DLD1 (cell line): Measurements from ENCODE around the gene LMO2.

Experiments used
- in situ Hi-C: cut with HindIII; loops from 2 replicates; pipeline ENCODE4 v1.10.0; 2017; ENCODE audit warnings: low sequenced_read_pairs

Gene LMO2

GRCh38 chr11:33889821-33890378, 2.0 kb downstream of the LMO2 start:
- in situ Hi-C loops = no loop called here

- in situ Hi-C loops = no loop called here
These were observed 2.6 kb downstream of the LMO2 start for GRCh38 chr11:33889296-33889695.

GRCh38 chr11:33887886-33888285, 4.0 kb downstream of the LMO2 start:
- in situ Hi-C loops = no loop called here

- in situ Hi-C loops = no loop called here
These were observed 6.4 kb downstream of the LMO2 start for GRCh38 chr11:33885338-33886005.

GRCh38 chr11:33884601-33885000, 7.3 kb downstream of the LMO2 start:
- in situ Hi-C loops = no loop called here

- in situ Hi-C loops = no loop called here
These were observed 7.8 kb downstream of the LMO2 start for GRCh38 chr11:33884035-33884434.

GRCh38 chr11:33881651-33882503, 10.0 kb downstream of the LMO2 start:
- in situ Hi-C loops = no loop called here

GRCh38 chr11:33880979-33881378, 10.9 kb downstream of the LMO2 start:
- in situ Hi-C loops = no loop called here

GRCh38 chr11:33879375-33879774, 12.5 kb downstream of the LMO2 start:
- in situ Hi-C loops = no loop called here

GRCh38 chr11:33877038-33877437, 14.8 kb downstream of the LMO2 start:
- in situ Hi-C loops = no loop called here

GRCh38 chr11:33875621-33876294, 16.1 kb downstream of the LMO2 start:
- in situ Hi-C loops = no loop called here

GRCh38 chr11:33874910-33875490, 16.9 kb downstream of the LMO2 start:
- in situ Hi-C loops = no loop called here

GRCh38 chr11:33874433-33874832, 17.4 kb downstream of the LMO2 start:
- in situ Hi-C loops = no loop called here

GRCh38 chr11:33869481-33870422, 22.1 kb downstream of the LMO2 start:
- in situ Hi-C loops = no loop called here

- in situ Hi-C loops = no loop called here
These were observed 23.0 kb downstream of the LMO2 start for GRCh38 chr11:33868647-33869461.

GRCh38 chr11:33867996-33868646, 23.8 kb downstream of the LMO2 start:
- in situ Hi-C loops = no loop called here

GRCh38 chr11:33867561-33867960, 24.3 kb downstream of the LMO2 start:
- in situ Hi-C loops = no loop called here

GRCh38 chr11:33866936-33867335, 24.9 kb downstream of the LMO2 start:
- in situ Hi-C loops = no loop called here

GRCh38 chr11:33864479-33864878, 27.4 kb downstream of the LMO2 start:
- in situ Hi-C loops = no loop called here
